Astrocyte (in vitro differentiated cells and primary cell): ENCODE data around the gene NEK2. TPM values are rescaled to one million over a fixed set of nuclear protein-coding genes. Genes with fewer than 3 reads are reported as not detected.
"Not testable (repeated sequence)": the region's sequence is repeated elsewhere in the genome, so short reads cannot be mapped to it uniquely, and the experiment has no call there.

Source experiments
- DNase-seq: peaks from one replicate; pipeline ENCODE4 v3.0.0-alpha.2; 2010; ENCODE audit warnings: low read depth
- FAIRE-seq: peaks from 2 replicates; lab custom pipeline; 2011; peaks lifted over from hg19 to GRCh38; lab: Jason Lieb, UNC
- H2AFZ ChIP-seq: 2 replicates; pipeline ENCODE4 v1.6.0; 2012; ENCODE audit warnings: low read depth, low read length, inconsistent platforms
- H3K27ac ChIP-seq: 2 replicates; pipeline ENCODE4 v1.5.1; 2011; ENCODE audit warnings: low read depth, low read length, inconsistent platforms
- H3K27me3 ChIP-seq: 2 replicates; pipeline ENCODE4 v1.6.0; 2011; ENCODE audit warnings: low read length, inconsistent platforms; ENCODE audit not compliant: insufficient read depth
- H3K36me3 ChIP-seq: 2 replicates; pipeline ENCODE4 v1.5.1; 2011; ENCODE audit warnings: low read length, inconsistent platforms; ENCODE audit not compliant: insufficient read depth
- H3K4me1 ChIP-seq: 2 replicates; pipeline ENCODE4 v1.5.1; 2011; ENCODE audit warnings: low read length, inconsistent platforms; ENCODE audit not compliant: insufficient read depth
- H3K4me2 ChIP-seq: 2 replicates; pipeline ENCODE4 v1.6.0; 2012; ENCODE audit warnings: low read length, inconsistent platforms
- H3K4me3 ChIP-seq: 2 replicates; pipeline ENCODE4 v1.5.1; 2011; ENCODE audit warnings: low read depth, mild to moderate bottlenecking, low read length, inconsistent platforms; ENCODE audit not compliant: insufficient read depth
- H3K79me2 ChIP-seq: 2 replicates; pipeline ENCODE4 v1.6.0; 2012; ENCODE audit warnings: mild to moderate bottlenecking, low read length, inconsistent platforms; ENCODE audit not compliant: insufficient read depth
- H3K9ac ChIP-seq: 2 replicates; pipeline ENCODE4 v1.6.0; 2012; ENCODE audit warnings: mild to moderate bottlenecking, low read length, inconsistent platforms
- H3K9me3 ChIP-seq: 2 replicates; pipeline ENCODE4 v1.5.1; 2012; ENCODE audit warnings: low read depth, mild to moderate bottlenecking, low read length, inconsistent platforms; ENCODE audit not compliant: insufficient read depth
- H4K20me1 ChIP-seq: 2 replicates; pipeline ENCODE4 v1.6.0; 2012; ENCODE audit warnings: low read length, inconsistent platforms; ENCODE audit not compliant: insufficient read depth
- H3K27ac Mint-ChIP-seq: one replicate; pipeline ENCODE4 v1.8.0; 2021; ENCODE audit warnings: mild to moderate bottlenecking, mixed read lengths; ENCODE audit not compliant: unreplicated experiment
- H3K27me3 Mint-ChIP-seq: one replicate; pipeline ENCODE4 v1.8.0; 2021; ENCODE audit warnings: low read depth, mixed read lengths; ENCODE audit not compliant: unreplicated experiment
- H3K36me3 Mint-ChIP-seq: one replicate; pipeline ENCODE4 v1.8.0; 2021; ENCODE audit warnings: low read depth, mixed read lengths; ENCODE audit not compliant: unreplicated experiment
- H3K4me1 Mint-ChIP-seq: one replicate; pipeline ENCODE4 v1.8.0; 2021; ENCODE audit warnings: low read depth, mixed read lengths; ENCODE audit not compliant: unreplicated experiment
- H3K4me3 Mint-ChIP-seq: one replicate; pipeline ENCODE4 v1.8.0; 2021; ENCODE audit warnings: mild to moderate bottlenecking, moderate library complexity, mixed read lengths; ENCODE audit not compliant: unreplicated experiment
- H3K9me3 Mint-ChIP-seq: one replicate; pipeline ENCODE4 v1.8.0; 2021; ENCODE audit warnings: mild to moderate bottlenecking, mixed read lengths; ENCODE audit not compliant: unreplicated experiment
- CTCF ChIP-seq: IDR thresholded peaks from 2 replicates; pipeline ENCODE4 v1.5.1; 2011; ENCODE audit warnings: low read depth, mild to moderate bottlenecking, inconsistent platforms, low read length, moderate library complexity; ENCODE audit not compliant: insufficient read depth
- EZH2 ChIP-seq: IDR thresholded peaks from 2 replicates; pipeline ENCODE4 v1.6.1; 2012; ENCODE audit warnings: mild to moderate bottlenecking, low read length, inconsistent platforms; ENCODE audit not compliant: insufficient read depth
- total RNA-seq: library from RNA; stranded (reverse); gene quantifications from 2 replicates; pipeline ENCODE4 v1.2.1, GENCODE V29; 2021

NEK2 gene
- total RNA-seq, 1 donor from 2014 or later = 1.6 TPM

GRCh38 chr1:211637066-211637465, 38.4 kb downstream of the NEK2 start:
- FAIRE-seq = no peak
- no peak for TF ChIP-seq CTCF
- TF ChIP-seq EZH2 = no peak
- no peak for DNase-seq
- Histone ChIP-seq H3K27me3 (no peaks in the 10 kb centered on the region), H4K20me1 (no peaks in the 10 kb centered on the region), H3K9me3 (no peaks in the 10 kb centered on the region), H3K4me2 (no peak overlapping the region), H3K36me3 (no peaks in the 10 kb centered on the region), H3K9ac (no peak overlapping the region), H2AFZ (no peak overlapping the region), H3K4me3 (no peak overlapping the region), H3K4me1 (peaks cover 31% of the 10 kb centered on the region), H3K79me2 (no peaks in the 10 kb centered on the region), H3K27ac (no peak overlapping the region)
- H3K27me3 Mint-ChIP-seq = peaks cover 2% of the 10 kb centered on the region
- no peaks in the 10 kb centered on the region for H3K36me3 Mint-ChIP-seq
- H3K27ac Mint-ChIP-seq = no peak overlapping the region
- H3K9me3 Mint-ChIP-seq = no peaks in the 10 kb centered on the region
- H3K4me1 Mint-ChIP-seq = peaks cover 22% of the 10 kb centered on the region
- no peak overlapping the region for H3K4me3 Mint-ChIP-seq

GRCh38 chr1:211636575-211637029, 38.8 kb downstream of the NEK2 start:
- not testable (repeated sequence) for H3K9ac ChIP-seq, H3K4me2 ChIP-seq, H3K4me3 ChIP-seq, FAIRE-seq, H3K79me2 ChIP-seq, H2AFZ ChIP-seq, H3K9me3 Mint-ChIP-seq, H3K36me3 Mint-ChIP-seq, H3K36me3 ChIP-seq, H3K27ac ChIP-seq, H3K9me3 ChIP-seq, H3K27me3 ChIP-seq, H3K27ac Mint-ChIP-seq, H3K27me3 Mint-ChIP-seq, H3K4me3 Mint-ChIP-seq, H4K20me1 ChIP-seq
- DNase-seq = peak; percentile 84
- H3K4me1 ChIP-seq = peaks cover 32% of the 10 kb centered on the region
- H3K4me1 Mint-ChIP-seq = peaks cover 24% of the 10 kb centered on the region

- no peaks in the 10 kb centered on the region for H3K36me3 Mint-ChIP-seq
- H3K27ac Mint-ChIP-seq = no peak overlapping the region
- DNase-seq (peak; percentile 53), FAIRE-seq (no peak)
- H3K4me1 Mint-ChIP-seq = peaks cover 26% of the 10 kb centered on the region
- H3K27me3 Mint-ChIP-seq = peaks cover 2% of the 10 kb centered on the region
- no peaks in the 10 kb centered on the region for H4K20me1 ChIP-seq
- H3K9ac ChIP-seq = no peak overlapping the region
- H3K9me3 ChIP-seq = no peaks in the 10 kb centered on the region
- H3K4me2 ChIP-seq = no peak overlapping the region
- no peaks in the 10 kb centered on the region for H3K36me3 ChIP-seq
- peaks cover 3% of the 10 kb centered on the region for H3K9me3 Mint-ChIP-seq
- no peak overlapping the region for H3K4me3 ChIP-seq
- no peak overlapping the region for H2AFZ ChIP-seq
- H3K4me1 ChIP-seq = peaks cover 31% of the 10 kb centered on the region
- no peaks in the 10 kb centered on the region for H3K27me3 ChIP-seq
- peak overlapping the region; percentile 20 for H3K4me3 Mint-ChIP-seq
- no peaks in the 10 kb centered on the region for H3K79me2 ChIP-seq
- no peak overlapping the region for H3K27ac ChIP-seq
- TF ChIP-seq CTCF (no peak), EZH2 (no peak)
These were observed 39.7 kb downstream of the NEK2 start for GRCh38 chr1:211635597-211636205.
